Mucosa of stomach (tissue), 1 donor: ENCODE data around the gene UBL4B.

ENCODE experiments used
- H3K27me3 ChIP-seq: one replicate; pipeline ENCODE4 v1.7.0; 2013; ENCODE audit warnings: mild to moderate bottlenecking, low read length; ENCODE audit not compliant: control insufficient read depth, insufficient read depth
- H3K36me3 ChIP-seq: one replicate; pipeline ENCODE4 v1.7.0; 2013; ENCODE audit warnings: low read length; ENCODE audit not compliant: control insufficient read depth, insufficient read depth
- H3K4me1 ChIP-seq: one replicate; pipeline ENCODE4 v1.7.0; 2013; ENCODE audit warnings: mild to moderate bottlenecking, low read length; ENCODE audit not compliant: control insufficient read depth, insufficient read depth
- H3K4me3 ChIP-seq: one replicate; pipeline ENCODE4 v1.7.0; 2013; ENCODE audit warnings: low read length
- H3K9ac ChIP-seq: one replicate; pipeline ENCODE4 v1.7.0; 2013; ENCODE audit warnings: mild to moderate bottlenecking, low read length, moderate library complexity
- H3K9me3 ChIP-seq: one replicate; pipeline ENCODE4 v1.7.0; 2013; ENCODE audit warnings: mild to moderate bottlenecking, low read length, moderate library complexity; ENCODE audit not compliant: control insufficient read depth
- donor health status: Pancreatic carcinoma.

UBL4B gene

GRCh38 chr1:110112143-110112542 lies at the start of gene UBL4B:
Gene UBL4B, plus strand, starts transcription at chr1:110112443. Its CDS starts 92 bp downstream, at chr1:110112535.
- H3K9me3 ChIP-seq: no peaks in the 10 kb centered on the region
- H3K4me1 ChIP-seq: no peaks in the 10 kb centered on the region
- H3K9ac ChIP-seq: no peak within 1 kb of the TSS
- H3K4me3 ChIP-seq: no peak within 1 kb of the TSS
- peaks cover 24% of the 10 kb centered on the region for H3K27me3 ChIP-seq
- H3K36me3 ChIP-seq: no peaks in the 10 kb centered on the region

- Histone ChIP-seq H3K9ac (no peak overlapping the region), H3K27me3 (peaks cover 30% of the 10 kb centered on the region), H3K9me3 (no peaks in the 10 kb centered on the region), H3K4me3 (no peak overlapping the region), H3K4me1 (peaks cover 1% of the 10 kb centered on the region), H3K36me3 (peaks cover 1% of the 10 kb centered on the region)
Observed at GRCh38 chr1:110062612-110063011, 49.6 kb upstream of the UBL4B start.

GRCh38 chr1:110063781-110064180 lies 48.5 kb upstream of the UBL4B start:
- Histone ChIP-seq H3K4me3 (no peak overlapping the region), H3K4me1 (peaks cover 13% of the 10 kb centered on the region), H3K36me3 (no peaks in the 10 kb centered on the region), H3K27me3 (peaks cover 41% of the 10 kb centered on the region), H3K9me3 (no peaks in the 10 kb centered on the region), H3K9ac (no peak overlapping the region)

GRCh38 chr1:110064576-110065337 lies 47.5 kb upstream of the UBL4B start:
- Histone ChIP-seq H3K36me3 (no peaks in the 10 kb centered on the region), H3K9ac (no peak overlapping the region), H3K27me3 (peaks cover 51% of the 10 kb centered on the region), H3K4me1 (peaks cover 23% of the 10 kb centered on the region), H3K4me3 (no peak overlapping the region), H3K9me3 (no peaks in the 10 kb centered on the region)

GRCh38 chr1:110065841-110066240 lies 46.4 kb upstream of the UBL4B start:
- Histone ChIP-seq H3K4me1 (peaks cover 28% of the 10 kb centered on the region), H3K36me3 (no peaks in the 10 kb centered on the region), H3K9ac (no peak overlapping the region), H3K4me3 (no peak overlapping the region), H3K27me3 (peaks cover 60% of the 10 kb centered on the region), H3K9me3 (no peaks in the 10 kb centered on the region)

- no peaks in the 10 kb centered on the region for H3K9me3 ChIP-seq
- H3K4me1 ChIP-seq: peaks cover 28% of the 10 kb centered on the region
- no peak overlapping the region for H3K4me3 ChIP-seq
- H3K9ac ChIP-seq: no peak overlapping the region
- H3K36me3 ChIP-seq: no peaks in the 10 kb centered on the region
- H3K27me3 ChIP-seq: peaks cover 77% of the 10 kb centered on the region
Observed at GRCh38 chr1:110067479-110067892, 44.8 kb upstream of the UBL4B start.

GRCh38 chr1:110067893-110068645 lies 44.2 kb upstream of the UBL4B start:
- Histone ChIP-seq H3K9me3 (no peaks in the 10 kb centered on the region), H3K27me3 (peaks cover 82% of the 10 kb centered on the region), H3K9ac (no peak overlapping the region), H3K4me1 (peaks cover 28% of the 10 kb centered on the region), H3K36me3 (no peaks in the 10 kb centered on the region), H3K4me3 (no peak overlapping the region)

- Histone ChIP-seq H3K27me3 (peaks cover 89% of the 10 kb centered on the region), H3K4me3 (no peak overlapping the region), H3K4me1 (peaks cover 28% of the 10 kb centered on the region), H3K9me3 (no peaks in the 10 kb centered on the region), H3K36me3 (no peaks in the 10 kb centered on the region), H3K9ac (no peak overlapping the region)
Observed at GRCh38 chr1:110068646-110069403, 43.4 kb upstream of the UBL4B start.

GRCh38 chr1:110069404-110070281 lies 42.6 kb upstream of the UBL4B start:
- Histone ChIP-seq H3K27me3 (peaks cover 94% of the 10 kb centered on the region), H3K4me3 (no peak overlapping the region), H3K9ac (no peak overlapping the region), H3K4me1 (peaks cover 28% of the 10 kb centered on the region), H3K9me3 (no peaks in the 10 kb centered on the region), H3K36me3 (no peaks in the 10 kb centered on the region)

- Histone ChIP-seq H3K27me3 (peaks cover 88% of the 10 kb centered on the region), H3K4me1 (peaks cover 28% of the 10 kb centered on the region), H3K36me3 (no peaks in the 10 kb centered on the region), H3K9ac (no peak overlapping the region), H3K4me3 (no peak overlapping the region), H3K9me3 (no peaks in the 10 kb centered on the region)
Observed at GRCh38 chr1:110070282-110070669, 42.0 kb upstream of the UBL4B start.

GRCh38 chr1:110070671-110071242 lies 41.5 kb upstream of the UBL4B start, which contains the start of gene ALX3:
Gene ALX3, minus strand, starts transcription at chr1:110070672. Its CDS starts 60 bp downstream, at chr1:110070612.
- no peak within 1 kb of the TSS for H3K9ac ChIP-seq
- H3K36me3 ChIP-seq: no peaks in the 10 kb centered on the region
- no peak within 1 kb of the TSS for H3K4me3 ChIP-seq
- peaks cover 85% of the 10 kb centered on the region for H3K27me3 ChIP-seq
- H3K9me3 ChIP-seq: no peaks in the 10 kb centered on the region
- H3K4me1 ChIP-seq: peaks cover 28% of the 10 kb centered on the region
